WTC11 (cell line): ENCODE results near the gene IL12RB1.

Source experiments
- ATF2 ChIP-seq: sonication (generic); formaldehyde crosslinking; IDR thresholded peaks from 2 replicates; pipeline ENCODE4 v1.8.1; 2022; ENCODE audit warnings: low read depth, missing genetic modification reagents, borderline replicate concordance
- ATF3 ChIP-seq: sonication (generic); formaldehyde crosslinking; conservative IDR thresholded peaks from 2 replicates; pipeline ENCODE4 v1.8.1; 2022; ENCODE audit warnings: mild to moderate bottlenecking, missing genetic modification reagents
- CREM ChIP-seq: sonication (generic); formaldehyde crosslinking; IDR thresholded peaks from 2 replicates; pipeline ENCODE4 v1.8.1; 2022; ENCODE audit warnings: mild to moderate bottlenecking, missing genetic modification reagents, moderate library complexity
- CTCF ChIP-seq: fragments of 200-600 bp; IDR thresholded peaks from 2 replicates; pipeline ENCODE4 v1.8.0; 2022; ENCODE audit warnings: antibody characterized with exemption
- E2F1 ChIP-seq: sonication (generic); formaldehyde crosslinking; IDR thresholded peaks from 2 replicates; pipeline ENCODE4 v1.8.0; 2022; ENCODE audit warnings: mild to moderate bottlenecking, missing genetic modification reagents
- E2F4 ChIP-seq: sonication (generic); formaldehyde crosslinking; IDR thresholded peaks from 2 replicates; pipeline ENCODE4 v1.8.1; 2022; ENCODE audit warnings: low read depth, mild to moderate bottlenecking, moderate library complexity, missing genetic modification reagents, borderline replicate concordance
- FOXP1 ChIP-seq: sonication (generic); formaldehyde crosslinking; IDR thresholded peaks from 2 replicates; pipeline ENCODE4 v1.8.0; 2022; ENCODE audit warnings: missing genetic modification reagents, mild to moderate bottlenecking, moderate library complexity, borderline replicate concordance
- FOXP4 ChIP-seq: sonication (generic); formaldehyde crosslinking; IDR thresholded peaks from 2 replicates; pipeline ENCODE4 v1.8.0; 2022; ENCODE audit warnings: mild to moderate bottlenecking, missing genetic modification reagents
- GRHL2 ChIP-seq: fragments of 250-450 bp; sonication (Bioruptor Pico); IDR thresholded peaks from 2 replicates; pipeline ENCODE4 v1.8.0; 2022; ENCODE audit warnings: mild to moderate bottlenecking, moderate library complexity; ENCODE audit not compliant: insufficient replicate concordance, severe bottlenecking
- MAX ChIP-seq: sonication (generic); formaldehyde crosslinking; IDR thresholded peaks from 2 replicates; pipeline ENCODE4 v1.8.0; 2022; ENCODE audit warnings: mild to moderate bottlenecking, missing genetic modification reagents
- SP1 ChIP-seq: sonication (generic); formaldehyde crosslinking; conservative IDR thresholded peaks from 2 replicates; pipeline ENCODE4 v1.8.1; 2022; ENCODE audit warnings: missing genetic modification reagents
- STAT6 ChIP-seq: sonication (generic); formaldehyde crosslinking; conservative IDR thresholded peaks from 2 replicates; pipeline ENCODE4 v1.8.1; 2023; ENCODE audit warnings: mild to moderate bottlenecking, low read depth, missing genetic modification reagents, moderate library complexity
- ZBTB43 ChIP-seq: sonication (generic); formaldehyde crosslinking; IDR thresholded peaks from 2 replicates; pipeline ENCODE4 v1.8.1; 2023; ENCODE audit warnings: mild to moderate bottlenecking, missing genetic modification reagents
- ZNF512 ChIP-seq: sonication (generic); formaldehyde crosslinking; IDR thresholded peaks from 2 replicates; pipeline ENCODE4 v1.8.1; 2022; ENCODE audit warnings: missing genetic modification reagents, borderline replicate concordance

GRCh38 chr19:18027151-18027550 is 59.6 kb downstream of the IL12RB1 start:
- TF ChIP-seq GRHL2 (CRISPR knock-in tag) = no peak
- no peak for TF ChIP-seq MAX (CRISPR knock-in tag)
- no peak for TF ChIP-seq CTCF
- no peak for TF ChIP-seq ATF3 (CRISPR knock-in tag)
- TF ChIP-seq ZBTB43 = no peak
- TF ChIP-seq STAT6 (CRISPR knock-in tag) = no peak
- no peak for TF ChIP-seq ATF2 (CRISPR knock-in tag)
- TF ChIP-seq ZNF512 (CRISPR knock-in tag) = no peak
- no peak for TF ChIP-seq FOXP1 (CRISPR knock-in tag)
- no peak for TF ChIP-seq E2F1
- no peak for TF ChIP-seq CREM (CRISPR knock-in tag)
- TF ChIP-seq FOXP4 (CRISPR knock-in tag) = no peak
- TF ChIP-seq E2F4 (CRISPR knock-in tag) = no peak
- TF ChIP-seq SP1 = no peak
